Parathyroid adenoma (tissue), 2 donors: ENCODE measurements around the gene HAUS2.

Experiments used
- H2AFZ ChIP-seq: fragments of 300-600 bp; sonication (generic); one replicate; pipeline ENCODE4 v1.7.0; 2017; ENCODE audit warnings: antibody characterized with exemption, mild to moderate bottlenecking
- H3K27ac ChIP-seq: fragments of 300-600 bp; sonication (generic); one replicate; pipeline ENCODE4 v1.7.0; 2017
- H3K27me3 ChIP-seq: fragments of 300-600 bp; sonication (generic); one replicate; pipeline ENCODE4 v1.7.0; 2017; ENCODE audit warnings: low read length; ENCODE audit not compliant: control insufficient read depth, insufficient read depth
- H3K36me3 ChIP-seq: fragments of 300-600 bp; sonication (generic); one replicate; pipeline ENCODE4 v1.7.0; 2017; ENCODE audit warnings: low read length; ENCODE audit not compliant: control insufficient read depth, insufficient read depth
- H3K4me1 ChIP-seq: fragments of 300-600 bp; sonication (generic); one replicate; pipeline ENCODE4 v1.7.0; 2017; ENCODE audit warnings: control low read depth
- H3K4me2 ChIP-seq: fragments of 300-600 bp; sonication (generic); one replicate; pipeline ENCODE4 v1.7.0; 2017; ENCODE audit warnings: low read length
- H3K4me3 ChIP-seq: fragments of 300-600 bp; sonication (generic); one replicate; pipeline ENCODE4 v1.7.0; 2017; ENCODE audit warnings: low read depth, low read length
- H3K79me2 ChIP-seq: fragments of 300-600 bp; sonication (generic); one replicate; pipeline ENCODE4 v1.7.0; 2017; ENCODE audit warnings: control low read depth
- H3K9ac ChIP-seq: fragments of 300-600 bp; sonication (generic); one replicate; pipeline ENCODE4 v1.7.0; 2017; ENCODE audit warnings: mild to moderate bottlenecking
- H3K9me3 ChIP-seq: fragments of 300-600 bp; sonication (generic); one replicate; pipeline ENCODE4 v1.7.0; 2017; ENCODE audit warnings: low read length; ENCODE audit not compliant: control insufficient read depth
- CTCF ChIP-seq: fragments of 300-600 bp; sonication (generic); IDR thresholded peaks from one replicate; pipeline ENCODE4 v1.7.0; 2017; ENCODE audit warnings: antibody characterized with exemption, mild to moderate bottlenecking
- donor health status: primary hyperparathyroidism.

HAUS2 gene

GRCh38 chr15:42611532-42611931 lies 62.9 kb downstream of the HAUS2 start:
- Histone ChIP-seq H3K36me3 (no peaks in the 10 kb centered on the region), H3K9me3 (no peaks in the 10 kb centered on the region), H3K4me3 (no peak overlapping the region), H3K4me2 (no peak overlapping the region), H3K27ac (no peak overlapping the region), H3K4me1 (no peaks in the 10 kb centered on the region), H3K79me2 (no peaks in the 10 kb centered on the region), H3K27me3 (no peaks in the 10 kb centered on the region), H2AFZ (no peak overlapping the region), H3K9ac (no peak overlapping the region)
- no peak for TF ChIP-seq CTCF

- H3K36me3 ChIP-seq, result no peaks in the 10 kb centered on the region
- no peaks in the 10 kb centered on the region for H3K27me3 ChIP-seq
- no peak overlapping the region for H3K27ac ChIP-seq
- no peak overlapping the region for H3K9ac ChIP-seq
- H3K4me3 ChIP-seq, result no peak overlapping the region
- TF ChIP-seq CTCF, result no peak
- H3K4me2 ChIP-seq, result no peak overlapping the region
- H2AFZ ChIP-seq, result no peak overlapping the region
- no peaks in the 10 kb centered on the region for H3K79me2 ChIP-seq
- H3K4me1 ChIP-seq, result no peaks in the 10 kb centered on the region
- no peaks in the 10 kb centered on the region for H3K9me3 ChIP-seq
Observed at GRCh38 chr15:42612367-42612912, 63.8 kb downstream of the HAUS2 start.

GRCh38 chr15:42616107-42616506 lies 67.5 kb downstream of the HAUS2 start:
- Histone ChIP-seq H3K4me2 (no peak overlapping the region), H2AFZ (no peak overlapping the region), H3K9me3 (no peaks in the 10 kb centered on the region), H3K27ac (no peak overlapping the region), H3K36me3 (no peaks in the 10 kb centered on the region), H3K27me3 (no peaks in the 10 kb centered on the region), H3K9ac (no peak overlapping the region), H3K4me1 (no peaks in the 10 kb centered on the region), H3K79me2 (no peaks in the 10 kb centered on the region), H3K4me3 (no peak overlapping the region)
- no peak for TF ChIP-seq CTCF
